NCI-H2107 (cell line): ENCODE data around the gene TMEM190.
"Not testable (repeated sequence)": the region's sequence is repeated elsewhere in the genome, so short reads cannot be mapped to it uniquely, and the experiment has no call there.

Experiments used
- DNase-seq: peaks from one replicate; lab custom pipeline; 2025; lab: John Stamatoyannopoulos, UW

TMEM190 gene

DNA sequence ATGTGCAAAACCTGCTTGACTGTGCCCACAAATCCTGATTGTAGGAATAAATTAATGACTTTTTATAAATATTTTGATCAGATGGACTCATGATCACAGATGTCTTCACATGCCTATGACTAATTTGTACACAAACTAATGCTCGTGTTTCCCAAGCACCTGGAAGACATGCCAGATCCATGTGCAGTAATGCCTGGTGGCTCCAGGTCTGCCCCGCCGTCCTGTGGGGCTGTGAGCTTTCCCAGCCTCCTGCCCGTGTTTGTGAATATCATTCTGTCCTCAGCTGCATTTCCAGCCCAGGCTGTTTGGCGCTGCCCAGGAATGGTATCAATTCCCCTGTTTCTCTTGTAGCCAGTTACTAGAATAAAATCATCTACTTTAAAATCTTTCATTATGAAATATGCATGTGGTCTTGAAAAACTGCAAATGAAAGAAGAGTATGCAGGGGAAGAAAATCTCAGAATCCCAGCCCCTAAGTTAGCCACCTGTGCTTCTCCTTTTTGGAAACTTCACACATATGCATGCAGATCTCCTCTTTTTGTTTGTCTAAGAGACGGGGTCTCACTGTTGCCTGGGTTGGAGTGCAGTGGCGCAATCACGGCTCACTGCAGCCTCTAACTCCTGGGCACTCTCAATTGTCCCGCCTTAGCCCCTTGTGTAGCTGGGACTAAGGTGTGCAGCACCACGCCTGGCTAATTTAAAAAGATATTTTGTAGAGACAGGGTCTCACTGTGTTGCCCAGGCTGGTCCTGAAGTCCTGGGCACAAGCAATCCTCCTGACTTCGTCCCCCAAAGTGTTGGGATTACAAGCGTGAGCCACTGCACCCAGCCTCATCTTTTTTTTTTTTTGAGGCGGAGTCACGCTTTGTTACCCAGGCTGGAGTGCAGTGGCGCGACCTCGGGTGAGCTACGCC, 15.3 kb downstream of the TMEM190 start:
- no peak for DNase-seq

DNA sequence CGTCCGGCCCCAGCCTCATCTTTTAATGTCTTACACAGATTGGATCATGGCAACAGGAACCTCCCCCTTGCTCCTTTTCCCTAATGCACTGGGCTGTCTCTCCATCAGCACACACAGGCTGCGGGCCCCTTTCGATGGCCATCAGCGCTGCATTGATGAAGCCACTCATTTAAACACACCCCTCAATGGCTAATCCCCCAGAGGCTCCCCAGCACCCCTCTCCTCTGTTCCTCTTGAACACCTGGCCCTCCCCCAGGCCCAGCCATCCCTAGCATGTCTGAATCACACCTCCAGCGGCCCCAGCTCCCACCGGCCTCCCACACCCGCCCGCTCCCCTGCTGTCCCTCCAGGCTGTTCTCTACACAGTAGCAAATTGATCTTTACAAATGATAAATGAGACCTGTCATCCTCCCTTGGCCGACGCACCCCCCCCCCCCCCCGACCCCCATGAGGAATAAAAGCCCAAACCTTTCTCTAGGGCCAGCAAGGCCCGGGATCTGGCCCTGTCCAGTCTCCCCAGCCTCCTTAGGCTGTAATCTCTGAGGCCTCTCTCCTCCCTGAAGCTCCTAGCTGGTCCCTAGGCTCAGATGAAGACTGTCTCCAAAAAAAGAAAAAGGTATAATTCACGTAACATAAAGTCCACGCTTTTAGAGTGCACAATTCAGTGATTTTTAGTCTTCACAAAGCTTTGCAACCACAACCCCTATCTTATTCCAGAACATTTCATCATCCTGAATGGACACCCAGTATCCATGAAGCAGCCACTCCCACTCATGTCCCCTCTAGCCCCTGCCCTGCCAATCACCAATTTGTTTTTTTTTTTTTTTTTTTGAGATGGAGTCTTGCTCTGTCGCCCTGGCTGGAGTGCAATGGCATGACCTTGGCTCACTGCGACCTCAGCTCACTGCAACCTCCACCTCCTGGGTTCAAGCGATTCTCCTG, 16.5 kb downstream of the TMEM190 start:
- DNase-seq: no peak

DNA sequence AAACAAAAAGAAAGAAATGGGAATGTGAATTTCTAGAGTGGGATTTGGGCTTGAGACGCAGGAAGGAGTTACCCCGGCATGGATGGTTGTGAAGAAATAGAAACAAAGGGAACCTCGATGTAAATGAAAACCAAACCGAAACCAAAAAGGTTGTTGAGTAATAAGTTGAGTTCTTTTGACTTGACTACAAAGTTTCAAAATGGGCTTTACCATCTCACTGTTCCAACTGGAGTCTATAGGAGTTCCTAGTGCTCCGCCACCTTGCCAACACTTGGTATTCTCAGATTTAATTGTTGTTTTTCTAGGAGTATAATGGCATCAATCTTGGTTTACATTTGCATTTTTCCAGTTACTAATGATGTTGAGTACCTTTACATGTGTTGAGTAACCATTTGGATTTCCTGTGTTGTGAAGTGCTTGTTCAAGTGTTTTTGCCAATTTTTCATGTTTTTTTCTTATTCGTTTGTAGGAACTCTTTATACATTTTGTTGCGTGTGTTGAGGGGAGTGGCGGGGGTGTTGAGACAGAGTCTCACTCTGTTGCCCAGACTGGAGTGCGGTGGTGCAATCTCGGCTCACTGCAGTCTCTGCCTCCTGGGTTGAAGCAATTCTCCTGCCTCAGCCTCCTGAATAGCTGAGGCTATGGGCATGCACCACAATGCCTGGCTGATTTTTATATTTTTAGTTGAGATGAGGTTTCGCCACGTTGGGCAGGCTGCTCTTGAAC, 21.7 kb downstream of the TMEM190 start:
- DNase-seq: no peak

DNA sequence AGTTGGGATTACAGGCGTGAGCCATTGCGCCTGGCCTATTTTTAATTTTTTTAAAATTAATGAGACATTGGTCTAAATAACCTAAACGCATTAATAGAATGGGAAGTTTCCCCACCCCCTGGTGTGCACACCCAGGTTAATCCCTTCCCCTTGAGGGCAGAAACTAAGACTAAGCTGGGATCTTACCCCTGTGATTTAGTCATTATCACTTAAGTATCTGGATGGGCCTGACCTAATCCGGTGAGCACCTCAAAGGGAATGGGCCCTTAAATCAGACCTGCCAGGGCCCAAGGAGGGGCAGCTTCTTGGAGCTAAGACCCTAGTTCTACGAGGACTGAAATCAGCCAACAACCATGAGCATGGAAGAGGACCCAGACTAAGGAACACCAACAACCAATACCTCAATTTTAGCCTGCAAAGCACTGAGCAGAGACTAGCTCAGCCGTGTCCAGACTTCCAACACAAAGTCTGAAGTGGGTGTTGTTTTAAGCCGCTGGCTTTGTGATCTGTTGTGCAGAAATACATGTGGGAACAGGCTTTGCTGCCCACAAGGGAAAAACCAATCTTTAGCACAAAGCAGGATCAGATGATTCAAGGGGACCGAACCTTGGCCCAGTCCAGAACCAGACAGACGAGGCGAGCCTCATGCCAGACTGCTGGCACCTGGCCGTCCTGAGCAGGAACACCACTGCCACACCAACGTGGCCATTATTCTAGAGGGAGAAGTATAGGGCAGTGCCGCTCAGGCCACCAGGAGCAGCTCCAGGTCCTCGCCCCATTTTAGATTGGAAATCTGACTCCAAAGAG, 23.9 kb downstream of the TMEM190 start:
- DNase-seq: no peak

DNA sequence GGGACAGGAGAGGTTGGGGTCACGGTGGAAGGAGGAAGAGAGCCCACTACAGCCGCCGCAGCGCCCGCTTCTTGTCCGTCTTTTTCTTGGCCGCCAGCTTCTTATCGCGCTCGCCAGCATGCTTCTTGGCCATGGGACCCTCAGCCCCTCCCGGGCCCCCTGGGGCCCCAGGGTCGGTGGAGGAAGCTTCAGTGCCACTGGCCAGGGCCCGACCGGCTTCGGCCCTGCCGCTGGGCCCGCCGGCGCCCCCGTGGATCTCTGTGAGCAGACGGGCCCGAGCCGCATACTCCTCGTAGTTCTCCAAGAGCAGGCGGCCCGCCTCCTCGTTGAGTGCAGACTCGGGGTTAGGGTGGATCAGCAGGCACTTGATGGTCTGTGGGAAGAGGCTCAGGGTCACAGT, 24.8 kb downstream of the TMEM190 start:
- DNase-seq: not testable (repeated sequence)

DNA sequence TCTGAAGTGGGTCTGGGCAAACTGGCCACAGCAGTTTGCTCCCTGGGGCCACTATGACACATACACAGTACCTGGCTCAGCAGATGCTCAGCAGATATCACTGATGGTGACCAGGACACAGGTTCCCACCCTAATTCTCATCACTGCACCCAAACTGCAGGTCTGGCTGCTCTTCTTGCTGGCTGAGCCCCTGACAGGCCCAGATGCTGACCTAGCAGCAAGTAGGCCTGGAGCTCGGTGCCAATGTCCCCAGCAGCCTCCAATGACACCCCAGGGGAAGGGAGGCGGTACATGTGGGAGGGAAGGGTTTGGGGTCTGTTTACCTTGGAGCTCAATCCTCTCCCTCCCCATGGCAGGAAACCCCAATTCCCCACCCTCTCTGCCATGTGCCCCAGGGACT, 25.9 kb downstream of the TMEM190 start:
- no peak for DNase-seq

DNA sequence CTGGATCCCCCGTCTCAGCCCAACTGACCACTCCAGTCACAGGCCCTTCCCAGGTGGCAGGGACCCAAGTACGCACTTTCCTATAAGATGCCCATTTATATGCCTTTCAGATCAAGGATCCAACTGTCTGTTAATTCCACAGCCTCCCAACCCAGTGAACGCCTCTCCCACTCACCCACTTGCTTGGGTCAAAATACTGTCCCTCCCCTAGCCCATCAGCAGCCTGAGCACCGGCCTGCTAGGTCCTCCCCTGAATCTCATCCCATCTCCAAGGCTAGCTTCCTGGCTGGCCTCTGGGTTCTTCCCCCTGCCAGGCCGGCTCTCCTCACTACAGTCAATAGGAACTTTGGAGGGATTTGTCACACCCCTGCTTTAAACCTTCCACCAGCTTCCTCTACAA, 29.0 kb downstream of the TMEM190 start:
- no peak for DNase-seq

DNA sequence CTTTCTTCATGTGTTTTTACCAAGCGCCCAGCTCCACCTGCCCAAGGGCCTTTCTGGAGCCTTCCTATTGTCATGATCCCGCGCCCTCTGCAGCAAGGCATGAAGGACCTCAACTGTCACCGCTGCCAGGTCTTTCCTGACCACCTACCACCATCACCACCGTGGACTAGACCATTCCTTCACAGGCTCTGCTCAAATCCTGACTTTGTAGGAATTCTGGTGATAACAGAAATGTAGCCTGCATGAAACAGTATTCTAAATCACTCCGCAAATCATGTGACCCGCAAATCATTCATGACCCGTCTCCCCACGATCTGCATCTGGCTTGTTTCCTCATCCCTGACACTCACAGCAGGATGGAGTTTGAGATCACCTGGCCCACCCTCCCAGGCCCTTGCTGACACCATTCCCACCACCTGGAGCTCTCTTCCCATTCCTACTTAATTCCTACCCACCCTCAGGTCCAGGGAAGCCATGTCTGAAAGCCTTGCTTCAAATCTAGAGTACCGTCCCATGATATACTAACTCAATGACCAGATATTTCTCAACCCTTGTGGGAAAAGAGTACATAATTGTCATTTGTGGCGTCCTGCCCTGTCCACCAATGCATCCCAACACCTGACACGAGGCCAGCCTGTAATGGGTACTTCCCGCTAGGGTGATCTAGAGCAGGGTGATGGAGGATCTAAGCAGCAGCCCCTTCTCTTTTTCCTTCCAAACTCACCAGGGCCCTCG, 29.6 kb downstream of the TMEM190 start:
- no peak for DNase-seq

DNA sequence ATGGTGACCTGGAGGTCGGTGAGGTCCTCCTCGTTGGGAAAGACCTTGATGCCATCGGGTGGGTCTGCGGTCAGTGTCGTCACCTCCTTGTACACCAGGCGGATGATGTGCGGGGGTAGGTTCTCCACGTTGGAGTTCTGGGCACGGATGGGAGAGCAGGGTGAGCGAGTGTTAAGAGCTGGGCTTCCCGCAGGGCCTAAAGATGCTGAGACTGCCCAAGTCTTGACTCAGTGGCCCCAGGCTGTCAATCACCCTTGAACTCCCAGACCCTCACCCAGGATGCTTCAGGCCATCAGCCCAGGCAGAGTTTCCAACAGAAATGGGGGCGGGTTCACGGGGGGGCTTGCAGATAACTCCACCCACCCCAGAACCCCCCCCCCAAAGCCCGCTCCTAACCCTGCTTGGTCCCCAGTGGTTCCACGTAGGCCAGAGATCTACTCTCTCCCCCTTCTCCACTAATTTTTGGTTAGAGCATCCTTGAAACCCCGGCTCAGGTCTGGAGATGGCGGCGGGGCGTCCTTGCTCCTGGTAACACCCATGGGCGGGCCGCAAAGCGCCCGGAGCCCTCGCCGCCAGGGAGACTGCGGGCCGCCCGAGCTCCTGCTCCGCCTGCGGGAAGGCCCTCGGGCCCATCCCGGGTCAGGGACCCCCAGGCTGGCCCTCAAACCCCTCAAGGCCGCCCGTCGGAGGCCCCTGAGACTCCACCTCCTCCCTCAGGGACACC, 30.4 kb downstream of the TMEM190 start:
- DNase-seq: no peak

DNA sequence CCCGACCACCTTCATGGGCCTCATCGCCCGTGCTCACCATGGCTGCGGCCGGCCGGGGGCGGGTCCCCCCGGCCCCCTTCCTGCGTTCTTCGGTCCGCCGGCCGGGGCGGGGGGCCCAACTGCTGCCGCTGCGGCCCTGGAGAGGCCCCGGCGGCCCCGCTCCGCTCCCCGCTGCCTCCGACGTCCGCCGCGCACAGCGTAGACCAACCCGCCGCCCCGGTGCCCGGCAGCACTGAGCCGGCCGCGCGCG, 30.8 kb downstream of the TMEM190 start, which contains the start of gene UBE2S:
Gene UBE2S, minus strand, starts transcription at position 239 of the 250 bp plus-strand sequence. Its CDS starts 199 bp downstream, at position 40.
- DNase-seq: not testable (repeated sequence)

DNA sequence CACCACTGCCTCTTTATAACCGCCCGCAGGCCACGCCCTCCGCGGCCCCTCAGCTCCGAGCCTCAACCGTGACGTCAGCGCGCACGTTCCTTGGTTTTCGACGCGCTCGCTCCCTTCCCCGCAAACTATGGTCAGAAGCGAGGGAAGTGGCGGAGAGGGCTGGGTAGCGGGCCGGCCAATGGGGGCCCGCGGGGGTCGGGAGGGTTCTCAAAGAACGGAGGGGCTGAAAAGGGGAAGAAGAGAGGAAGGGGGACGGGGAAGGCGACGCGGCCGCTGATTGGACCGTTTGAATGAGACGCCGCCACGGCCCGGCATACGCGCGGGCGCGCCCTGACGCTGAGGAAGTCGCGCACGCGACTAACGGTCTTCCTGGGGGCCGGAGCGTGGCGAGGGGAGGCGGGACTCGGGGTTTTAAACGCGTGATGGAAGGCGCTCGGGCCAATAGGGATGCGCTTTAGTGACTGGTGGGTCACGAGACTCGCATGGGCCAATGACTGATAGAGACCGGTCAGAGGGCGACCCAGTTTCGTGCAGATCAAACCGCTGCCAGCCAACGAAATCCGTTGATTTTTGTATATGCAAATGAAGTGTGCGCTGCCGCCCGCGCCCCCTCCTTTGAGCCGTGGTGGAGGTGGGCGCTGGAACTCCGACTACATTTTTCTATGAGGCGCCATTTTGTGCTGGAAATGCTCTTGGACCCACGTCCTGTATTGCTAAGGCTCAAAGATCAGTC, 31.3 kb downstream of the TMEM190 start:
- peak; percentile 94 for DNase-seq

DNA sequence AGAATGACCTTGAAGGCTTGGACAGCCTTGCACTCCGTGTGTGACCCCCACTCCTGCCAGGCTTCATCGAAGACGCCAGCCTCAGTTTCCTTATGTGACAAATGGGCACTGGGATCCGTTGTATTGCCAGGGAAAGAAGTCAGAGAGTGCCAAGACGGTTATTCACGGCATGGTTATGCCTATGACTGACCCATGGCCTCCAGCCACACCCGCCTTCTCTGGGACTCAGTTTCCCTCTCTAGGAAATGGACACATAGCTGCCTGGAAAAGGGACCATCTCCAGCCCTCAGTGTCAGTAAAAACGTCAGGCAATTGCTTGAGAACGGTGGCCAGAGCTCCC, 31.9 kb downstream of the TMEM190 start:
- DNase-seq: no peak

DNA sequence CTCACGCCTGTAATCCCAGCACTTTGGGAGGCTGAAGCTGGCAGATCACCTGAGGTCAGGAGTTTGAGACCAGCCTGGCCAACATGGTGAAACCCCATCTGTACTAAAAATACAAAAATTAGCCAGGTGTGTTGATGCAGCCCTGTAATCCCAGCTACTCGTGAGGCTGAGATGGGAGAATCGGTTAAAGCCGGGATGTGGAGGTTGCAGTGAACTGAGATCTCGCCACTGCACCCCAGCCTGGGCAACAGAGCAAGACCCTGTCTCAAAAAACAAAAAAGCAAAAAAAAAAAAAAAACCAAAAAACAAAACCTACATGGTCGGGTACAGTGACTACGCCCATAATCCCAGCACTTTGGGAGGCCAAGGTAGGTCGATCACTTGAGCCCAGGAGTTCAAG, 32.6 kb downstream of the TMEM190 start:
- not testable (repeated sequence) for DNase-seq

DNA sequence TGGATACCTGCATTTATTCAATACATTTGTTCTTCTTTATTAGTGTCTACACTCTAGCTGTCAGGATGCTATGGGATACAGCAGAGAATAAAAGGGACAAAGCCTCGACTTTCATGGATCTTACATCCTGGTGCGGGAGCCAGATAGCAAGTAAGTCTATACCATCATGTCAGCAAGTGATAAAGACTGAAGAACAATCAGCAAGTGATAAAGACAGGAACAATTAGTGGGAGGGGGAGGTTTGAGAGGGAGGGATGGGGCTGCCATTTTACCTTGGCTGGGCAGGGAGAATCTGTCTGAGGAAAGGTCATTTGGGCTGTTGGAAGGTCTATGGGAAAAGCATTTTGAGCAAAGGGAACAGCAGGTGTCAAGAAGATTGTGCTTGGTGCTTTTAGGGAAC, 33.5 kb downstream of the TMEM190 start:
- DNase-seq: no peak

DNA sequence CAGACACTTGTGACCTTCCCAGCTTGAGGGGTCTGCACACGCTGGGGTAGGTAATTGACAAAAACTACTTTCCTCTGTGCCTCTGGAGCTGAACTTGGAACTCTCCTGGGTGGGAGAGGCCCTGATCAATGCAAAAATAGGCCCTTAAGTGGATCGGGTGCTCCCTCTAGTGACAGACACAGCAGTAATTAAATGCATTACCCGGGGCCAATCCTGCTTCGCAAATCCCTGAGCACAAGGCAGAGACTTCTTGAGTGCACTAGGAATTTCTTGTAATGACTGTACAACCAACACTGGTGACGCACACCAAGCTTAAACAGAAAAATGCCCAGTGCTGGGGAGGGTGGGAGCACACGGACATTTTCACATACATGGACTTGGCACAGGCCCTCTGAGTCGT, 41.6 kb downstream of the TMEM190 start:
- no peak for DNase-seq

DNA sequence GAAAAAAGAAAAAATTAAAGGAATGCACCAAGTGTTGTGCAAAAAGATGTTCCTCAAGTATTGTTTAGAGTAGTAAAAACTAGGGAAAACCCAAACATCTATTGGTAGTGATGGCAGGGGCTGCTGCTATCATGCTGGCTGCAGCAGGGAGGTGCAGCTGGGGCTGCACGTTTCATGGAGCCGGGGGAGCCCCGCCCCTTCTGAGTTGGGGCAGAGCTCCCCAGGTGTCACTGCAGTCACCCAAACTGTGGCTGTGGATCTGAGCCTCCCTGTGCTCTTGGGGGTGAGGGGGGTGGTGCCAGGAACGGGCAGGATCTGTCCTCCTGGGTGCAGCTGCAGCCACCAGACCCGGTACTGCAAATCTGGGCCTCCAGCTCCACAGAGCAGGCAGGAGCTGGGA, 42.5 kb downstream of the TMEM190 start:
- DNase-seq: no peak

DNA sequence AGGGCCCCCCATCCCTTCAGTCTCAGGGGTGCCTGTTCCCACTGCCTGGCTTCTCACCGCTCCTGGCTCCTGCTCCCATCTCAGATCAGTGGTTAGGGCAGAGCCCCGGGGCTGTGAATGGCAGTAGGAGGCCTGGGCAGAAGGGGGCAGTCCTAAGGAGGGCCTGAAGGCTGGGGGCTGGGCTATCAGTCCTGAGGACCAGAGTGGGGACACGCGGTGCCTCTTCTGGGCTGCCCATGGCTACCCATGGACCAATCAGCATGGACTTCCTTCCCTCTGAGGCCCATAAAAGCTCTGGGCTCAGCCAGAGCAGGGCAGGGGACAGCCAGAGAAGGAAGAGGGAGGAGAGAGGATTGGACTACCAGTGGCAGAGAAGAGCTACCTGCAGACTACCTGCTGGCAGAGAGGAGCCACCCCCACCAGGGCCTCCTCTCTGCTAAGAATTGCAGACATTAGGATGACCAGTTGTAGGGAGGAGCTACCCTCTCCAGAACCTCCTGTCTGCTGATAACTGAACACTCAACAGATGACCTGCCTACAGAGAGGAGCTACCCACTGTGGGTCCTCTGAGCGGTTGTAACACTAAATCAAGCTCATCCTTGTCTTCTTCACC, 43.1 kb downstream of the TMEM190 start:
- no peak for DNase-seq

DNA sequence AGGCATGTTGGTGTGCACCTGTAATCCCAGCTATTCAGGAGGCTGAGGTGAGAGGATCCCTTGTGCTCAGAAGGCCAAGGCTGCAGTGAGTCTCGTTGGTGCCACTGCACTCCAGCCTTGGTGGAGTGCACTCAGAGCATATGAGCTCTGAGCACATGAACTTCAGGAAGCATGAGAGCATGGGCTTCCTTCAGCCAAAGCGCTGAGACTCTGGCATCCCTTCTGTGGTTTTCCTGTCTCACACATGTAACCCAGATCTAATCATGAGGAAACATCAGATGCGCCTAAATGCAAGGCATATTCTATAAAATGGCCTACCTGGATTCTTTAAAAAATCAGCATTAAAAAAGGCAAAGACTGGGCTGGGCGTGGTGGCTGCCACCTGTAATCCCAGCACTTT, 44.7 kb downstream of the TMEM190 start:
- DNase-seq: not testable (repeated sequence)
